ENCODE measurements around the gene PMS2.
A peak's percentile ranks its signal among the peaks of the same experiment; 100 is the strongest.
"Not testable (repeated sequence)": the region's sequence is repeated elsewhere in the genome, so short reads cannot be mapped to it uniquely, and the experiment has no call there.

Gene PMS2

GRCh38 chr7:6008668-6009611 lies at the start of gene PMS2, which contains the start of gene AIMP2:
TSS of gene PMS2 (minus strand) at chr7:6009049. CDS start at chr7:6009019, 30 bp downstream.
TSS of gene AIMP2 (plus strand) at chr7:6009272. CDS start at chr7:6009364, 92 bp downstream.
- peak; percentile 97 for DNase-seq

GRCh38 chr7:6057316-6058129 lies 48.7 kb upstream of the PMS2 start:
- DNase-seq: no peak

GRCh38 chr7:6056616-6057015 lies 47.8 kb upstream of the PMS2 start:
- DNase-seq: no peak

- DNase-seq: not testable (repeated sequence)
Observed at GRCh38 chr7:6051185-6051584, 42.3 kb upstream of the PMS2 start.

- DNase-seq: no peak
Observed at GRCh38 chr7:6049780-6050179, 40.9 kb upstream of the PMS2 start.

- DNase-seq: no peak
Observed at GRCh38 chr7:6035686-6036085, 26.8 kb upstream of the PMS2 start.

DNA sequence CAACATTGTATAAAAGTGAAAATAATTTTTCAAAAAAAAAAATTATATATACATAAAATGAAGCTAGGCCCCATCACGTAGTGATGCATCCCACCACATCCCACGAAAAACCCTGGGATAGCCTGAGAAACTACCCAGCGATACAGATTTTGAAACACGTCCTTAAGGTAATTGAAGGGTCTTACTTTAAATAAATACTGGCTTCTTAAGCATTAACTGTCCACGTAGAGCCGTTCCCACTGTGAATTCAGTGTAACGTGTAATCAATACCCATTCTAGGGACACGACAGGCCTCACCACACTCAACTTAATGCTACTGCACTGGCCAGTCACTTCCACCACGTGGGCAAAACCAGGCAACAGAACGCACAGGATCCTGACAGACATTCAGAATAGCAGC lies 26.3 kb upstream of the PMS2 start:
- no peak for DNase-seq

- no peak for DNase-seq
Observed at GRCh38 chr7:6032641-6033040, 23.8 kb upstream of the PMS2 start.

GRCh38 chr7:6032167-6032566 lies 23.3 kb upstream of the PMS2 start:
- DNase-seq: no peak

DNA sequence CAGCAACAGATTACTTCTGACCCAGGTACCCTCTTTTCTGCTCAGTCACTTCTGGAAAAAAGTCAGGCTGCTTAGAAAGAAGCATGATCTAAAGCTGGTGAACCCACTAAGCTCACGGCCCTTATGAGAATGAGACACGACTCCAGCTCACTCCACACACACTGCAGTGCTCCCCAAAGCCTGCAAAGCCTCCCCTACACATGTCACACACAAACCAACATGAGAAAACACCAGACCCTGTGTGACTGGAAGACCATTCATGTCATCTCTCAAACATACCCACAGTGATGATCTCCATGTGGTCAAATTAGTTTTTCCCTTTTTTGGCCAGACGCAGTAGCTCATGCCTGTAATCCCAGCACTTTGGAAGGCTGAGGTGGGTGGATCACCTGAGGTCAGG lies 22.7 kb upstream of the PMS2 start:
- no peak for DNase-seq

DNA sequence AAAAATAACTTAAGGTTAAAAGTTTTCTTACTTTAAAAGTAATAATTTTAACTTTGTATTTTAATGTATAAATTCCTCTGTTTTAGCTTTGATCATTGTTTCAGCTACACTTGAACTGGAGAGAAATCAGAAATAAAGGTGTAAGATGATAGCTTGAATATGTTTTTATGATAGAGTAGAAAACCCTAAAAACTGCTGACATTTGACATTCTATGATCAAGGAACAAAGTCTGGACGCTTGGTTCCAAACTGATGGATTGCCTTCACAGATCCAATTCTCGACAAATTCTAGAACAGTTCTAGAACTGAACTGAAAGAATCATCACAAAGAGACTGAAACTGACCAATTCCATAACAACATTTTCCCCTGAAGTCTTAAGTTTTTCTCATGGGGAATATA lies 22.1 kb upstream of the PMS2 start, which contains the start of gene ANKRD61:
Gene ANKRD61, plus strand, starts transcription at position 389 of the 400 bp plus-strand sequence. Its CDS starts 0 bp downstream, at position 389.
- no peak for DNase-seq

GRCh38 chr7:6028563-6028962 lies 19.7 kb upstream of the PMS2 start:
- DNase-seq: no peak

DNA sequence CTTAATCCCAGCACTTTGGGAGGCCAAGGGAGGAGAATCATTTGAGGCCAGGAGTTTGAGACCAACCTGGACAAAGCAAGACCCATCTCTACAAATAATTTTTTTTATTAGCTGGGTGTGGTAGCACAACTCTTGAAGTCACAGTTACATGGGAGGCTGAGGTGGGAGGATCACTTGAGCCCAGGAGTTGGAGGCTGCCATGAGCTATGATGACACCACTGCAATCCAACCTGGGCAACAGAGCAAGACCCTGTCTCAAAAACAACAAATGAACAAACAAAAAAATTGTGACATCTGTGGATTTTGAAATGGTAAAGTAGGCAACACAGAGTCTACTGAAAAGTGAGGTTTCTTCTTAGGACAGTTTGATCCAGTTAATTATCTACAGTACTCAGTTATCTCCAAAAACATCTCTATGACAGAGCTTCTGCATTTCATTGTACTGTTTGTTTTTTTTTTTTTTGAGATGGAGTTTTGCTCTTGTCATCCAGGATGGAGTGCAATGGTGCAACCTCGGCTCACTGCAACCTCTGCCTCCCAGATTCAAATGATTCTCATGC lies 19.0 kb upstream of the PMS2 start:
- DNase-seq: no peak

DNA sequence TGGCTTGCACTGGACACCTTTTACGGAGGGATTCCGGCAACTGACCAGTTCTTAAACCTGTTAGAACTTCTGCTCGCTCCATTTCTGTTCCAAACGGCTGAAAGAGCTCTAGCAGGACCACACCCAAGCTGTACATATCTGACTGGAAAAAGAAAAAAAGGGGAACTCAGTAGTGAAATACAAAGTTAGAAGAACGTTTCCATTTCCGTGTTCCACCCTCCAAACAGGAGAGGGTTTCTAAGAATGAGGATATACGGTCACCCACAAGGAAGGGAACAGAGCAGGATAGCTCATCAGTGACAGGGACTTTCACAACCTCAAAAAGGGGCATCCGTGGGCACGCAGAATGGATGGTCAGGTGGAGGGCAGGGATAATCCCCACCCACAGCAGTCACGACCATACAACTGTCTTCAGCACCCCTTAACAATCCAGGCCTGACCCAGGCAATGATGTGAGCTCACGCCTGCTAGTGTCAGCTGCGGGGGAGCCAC lies 18.0 kb upstream of the PMS2 start:
- DNase-seq: no peak

GRCh38 chr7:6026011-6026819 lies 17.4 kb upstream of the PMS2 start:
- DNase-seq: no peak

DNA sequence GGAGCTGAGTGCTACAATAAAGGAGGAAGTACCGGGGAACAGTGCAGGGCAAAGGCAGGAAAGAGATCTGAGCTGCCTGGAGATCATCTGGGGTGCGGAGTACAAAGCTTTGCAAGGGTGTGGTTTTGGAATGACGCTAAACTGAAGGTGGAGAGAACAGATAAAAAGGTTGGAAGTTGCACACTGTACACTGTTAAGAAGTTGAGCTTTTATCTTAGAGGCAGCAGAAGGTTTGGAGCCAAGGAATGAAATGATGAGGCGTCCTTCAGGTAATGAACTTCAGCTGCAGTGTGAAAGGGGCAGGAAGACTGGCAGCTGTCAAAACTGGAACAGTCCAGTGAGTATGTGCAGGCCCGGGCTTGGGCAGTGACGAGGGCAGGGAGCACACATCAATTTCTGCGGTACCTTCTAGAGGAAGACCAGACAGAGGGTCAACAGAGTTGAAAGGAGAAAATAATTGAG lies 15.2 kb upstream of the PMS2 start:
- no peak for DNase-seq

- no peak for DNase-seq
Observed at GRCh38 chr7:6022707-6023106, 13.9 kb upstream of the PMS2 start.

DNA sequence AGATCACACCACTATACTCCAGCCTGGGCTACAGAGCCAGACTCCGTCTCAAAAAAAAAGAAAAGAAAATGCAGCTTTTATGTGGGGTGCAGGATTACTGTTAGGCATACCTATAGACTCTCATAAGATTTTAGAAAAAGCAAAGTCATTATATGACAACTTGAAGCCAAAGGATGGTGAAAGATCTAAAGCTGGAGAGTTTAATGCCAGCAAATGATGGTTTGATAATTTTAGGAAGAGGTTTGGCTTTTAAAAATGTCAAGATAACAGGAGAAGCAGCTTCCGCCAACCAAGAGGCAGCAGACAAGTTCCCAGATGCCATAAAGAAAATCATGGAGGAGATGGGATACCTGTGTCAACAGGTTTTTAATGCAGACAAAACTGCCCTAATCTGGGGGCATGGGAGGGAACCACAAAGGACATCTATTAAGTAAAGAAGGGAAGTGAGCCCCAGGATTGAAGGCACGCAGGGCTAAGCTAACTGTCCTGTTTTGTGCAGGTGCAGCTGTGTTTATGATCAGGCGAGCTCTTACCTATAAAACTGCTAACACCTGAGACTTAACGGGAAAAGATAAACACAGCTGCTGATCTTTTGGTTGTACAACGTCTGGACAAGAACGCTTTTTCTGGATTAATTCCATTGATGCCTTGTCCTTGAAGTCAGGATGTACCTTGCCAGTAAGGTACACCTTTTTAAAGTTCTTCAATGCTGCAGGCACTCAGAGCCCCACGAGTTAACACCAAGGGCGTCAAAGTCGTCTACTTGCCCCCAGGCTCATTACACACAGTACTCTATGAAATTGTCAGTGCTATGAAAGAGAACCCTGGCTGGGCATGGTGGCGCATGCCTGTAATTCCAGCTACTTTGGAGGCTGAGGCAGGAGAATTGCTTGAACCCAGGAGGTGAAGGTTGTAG lies 11.8 kb upstream of the PMS2 start:
- peak; percentile 65 for DNase-seq

- DNase-seq: no peak
Observed at GRCh38 chr7:6016653-6016966, 7.8 kb upstream of the PMS2 start.

- peak; percentile 94 for DNase-seq
Observed at GRCh38 chr7:6015917-6016652, 7.2 kb upstream of the PMS2 start.
